NK-92 (cell line): ENCODE data around the gene CPA1.

Source experiments
- DNase-seq: peaks from one replicate; lab custom pipeline; 2025; ENCODE audit not compliant: unreplicated experiment; lab: John Stamatoyannopoulos, UW

The CPA1 gene

DNA sequence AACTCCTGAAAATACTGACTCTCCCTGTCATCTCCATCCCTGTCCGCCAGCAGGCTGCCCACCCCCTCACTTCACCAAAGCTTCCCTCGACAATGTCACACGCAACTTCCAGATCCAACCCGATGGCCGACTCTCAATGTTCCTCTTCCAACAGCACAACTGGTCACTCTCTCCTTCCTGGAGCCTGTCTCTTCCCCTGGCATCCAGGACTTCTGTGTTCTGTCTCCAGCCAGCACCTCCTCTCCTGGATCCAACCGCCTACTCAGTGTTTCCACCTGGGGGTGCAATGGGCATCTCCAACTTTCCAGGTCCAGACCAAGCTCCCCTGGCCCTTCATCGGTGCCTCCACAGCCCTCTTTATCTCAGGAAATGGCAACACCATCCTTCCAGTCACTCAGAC lies 27.1 kb upstream of the CPA1 start:
- no peak for DNase-seq

DNA sequence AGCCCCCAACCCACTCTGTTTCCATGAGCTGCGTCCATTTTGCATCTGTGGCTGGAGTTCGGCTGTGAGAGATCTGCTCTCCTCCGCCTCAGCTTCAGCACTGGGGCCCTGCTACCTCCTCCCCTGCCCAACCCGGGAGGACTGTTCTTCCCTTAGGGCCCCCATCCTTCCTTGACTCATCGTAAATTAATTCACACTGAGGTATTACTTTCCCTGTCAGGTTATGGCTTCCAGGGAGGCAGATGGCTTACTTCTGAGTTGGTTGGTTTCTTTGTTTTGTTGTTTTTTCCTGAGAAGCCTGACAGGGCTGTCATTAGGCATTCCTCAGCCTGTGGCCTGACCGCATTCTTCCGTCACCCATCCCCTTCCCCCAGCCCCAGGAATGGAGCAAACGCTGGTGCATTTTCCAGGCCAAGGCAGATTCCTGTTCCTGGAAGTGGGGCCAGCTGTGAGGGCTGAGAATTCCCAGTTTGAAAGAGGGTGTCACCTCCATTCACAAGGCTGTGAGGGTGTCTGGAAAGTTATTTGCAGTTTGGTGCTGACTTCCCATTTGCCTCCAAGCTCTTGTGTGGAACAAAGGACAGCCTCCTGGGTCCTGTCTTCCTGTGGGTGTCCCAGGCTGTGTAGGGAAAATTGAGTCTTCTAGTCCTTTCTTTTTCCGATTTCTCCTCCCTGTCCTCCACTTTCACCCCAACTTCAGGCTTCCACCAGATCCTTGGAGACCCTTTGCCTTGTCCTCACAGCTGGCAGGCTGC lies 24.0 kb upstream of the CPA1 start:
- no peak for DNase-seq

DNA sequence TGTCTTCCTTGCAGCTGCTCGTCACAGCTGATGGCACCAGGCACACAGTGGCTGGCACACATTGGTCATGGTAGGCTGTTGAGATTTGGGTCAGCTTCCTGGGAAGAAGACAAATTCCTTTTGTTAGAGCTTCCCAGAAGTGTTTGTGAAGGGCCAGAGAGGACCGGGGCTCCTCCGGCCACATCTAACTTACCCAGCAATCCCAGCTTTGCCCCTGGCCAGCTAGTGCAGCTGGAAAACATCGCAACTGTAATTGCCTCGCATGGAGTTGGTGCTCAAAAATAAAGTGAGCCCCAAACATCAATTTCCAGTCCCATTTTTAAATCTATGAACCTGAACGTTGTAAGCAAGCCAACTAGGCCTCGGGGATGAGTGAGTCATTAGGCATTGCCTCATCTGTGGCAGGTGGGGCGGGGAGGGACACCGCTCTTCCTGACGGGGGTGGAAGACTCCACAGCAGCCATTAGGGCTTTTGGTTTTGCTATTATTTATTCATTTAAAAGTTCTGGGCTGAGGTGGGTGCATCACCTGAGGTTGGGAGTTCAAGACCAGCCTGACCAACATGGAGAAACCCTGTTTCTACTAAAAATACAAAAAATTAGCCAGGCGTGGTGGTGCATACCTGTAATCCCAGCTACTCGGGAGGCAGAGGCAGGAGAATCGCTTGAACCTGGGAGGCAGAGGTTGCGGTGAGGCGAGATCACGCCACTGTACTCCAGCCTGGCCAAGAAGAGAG lies 23.2 kb upstream of the CPA1 start:
- DNase-seq: no peak

DNA sequence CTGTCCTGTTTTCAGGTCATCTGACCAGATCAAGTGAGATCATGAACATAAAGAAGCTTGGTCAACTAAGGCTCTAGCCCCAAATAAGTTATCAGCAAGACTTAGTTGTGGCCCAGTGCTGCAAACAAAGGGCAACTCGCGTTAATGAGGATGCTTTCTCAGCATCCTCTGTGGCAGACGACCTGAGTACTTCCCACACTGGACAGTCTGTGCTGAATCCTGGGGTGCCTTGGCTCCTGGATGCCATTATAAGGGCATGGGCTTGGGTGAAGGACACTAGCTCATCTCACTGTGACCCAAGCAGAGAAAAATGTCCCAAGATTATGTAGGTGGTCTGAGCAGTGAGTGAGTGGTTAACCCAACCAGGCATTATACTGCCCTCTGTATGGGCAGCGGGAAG lies 21.8 kb upstream of the CPA1 start:
- no peak for DNase-seq

DNA sequence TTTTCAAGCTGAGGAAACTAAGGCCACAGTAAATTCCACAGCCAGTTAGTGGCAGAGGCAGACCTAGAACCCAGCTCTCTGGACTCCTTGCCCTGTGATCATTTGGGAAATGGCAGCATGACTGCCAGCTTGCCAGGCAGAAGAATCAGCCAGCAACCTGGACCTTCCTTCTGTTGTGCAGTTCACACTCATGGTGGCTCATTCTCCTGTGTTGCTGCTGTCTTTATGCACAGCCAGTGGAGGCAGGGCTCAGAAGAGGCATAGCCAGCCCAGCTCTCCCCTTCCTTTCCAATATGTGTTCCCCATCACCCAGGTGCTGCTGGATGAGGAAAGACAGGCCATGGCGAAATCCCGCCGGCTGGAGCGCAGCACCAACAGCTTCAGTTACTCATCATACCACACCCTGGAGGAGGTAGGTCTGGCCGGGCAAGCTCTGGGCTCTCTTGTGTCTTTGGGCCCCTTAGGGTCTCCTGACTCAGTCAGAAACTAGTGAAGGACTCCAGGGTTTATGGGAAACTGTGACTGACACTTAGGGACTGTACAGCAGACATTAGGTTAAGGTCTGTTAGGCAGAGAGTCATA lies 20.9 kb upstream of the CPA1 start:
- no peak for DNase-seq

DNA sequence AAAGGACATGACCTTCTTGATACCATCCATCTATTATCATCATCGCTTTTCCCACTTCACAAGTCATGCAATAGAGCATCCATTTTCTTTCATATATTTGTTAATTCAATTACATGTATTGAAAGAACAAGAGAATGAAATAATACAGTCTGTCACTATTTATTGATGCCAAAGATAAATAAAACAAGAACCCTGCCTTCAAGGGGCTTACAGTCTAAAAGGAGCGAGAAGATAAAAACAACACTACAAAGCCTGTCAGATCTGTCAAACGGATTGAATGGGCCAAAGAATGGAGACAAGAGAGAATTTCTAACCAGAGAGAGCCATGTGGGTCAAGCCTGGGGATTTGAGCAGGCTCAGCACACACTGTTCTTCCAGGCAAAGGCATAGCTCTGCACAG lies 19.8 kb upstream of the CPA1 start:
- DNase-seq: no peak

DNA sequence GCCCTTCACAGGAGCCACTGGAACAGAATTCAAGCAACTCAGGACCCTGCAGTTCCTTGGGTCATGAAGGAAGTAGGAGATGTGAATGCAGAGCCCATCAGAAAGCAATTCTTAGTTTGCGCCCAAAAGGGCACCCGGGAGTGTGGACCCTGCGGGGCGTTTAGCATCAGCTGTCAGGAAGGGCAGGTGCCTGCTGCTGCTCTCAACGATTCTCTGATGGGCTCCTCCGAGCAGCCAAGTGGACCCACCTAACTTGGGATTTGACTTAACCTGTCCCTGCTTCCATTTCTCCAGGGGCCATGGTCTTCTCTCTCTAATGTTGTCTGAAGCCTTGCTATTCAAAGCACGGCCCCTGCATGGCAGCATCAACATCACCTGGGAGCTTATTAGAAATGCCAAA lies 18.6 kb upstream of the CPA1 start:
- DNase-seq: no peak

DNA sequence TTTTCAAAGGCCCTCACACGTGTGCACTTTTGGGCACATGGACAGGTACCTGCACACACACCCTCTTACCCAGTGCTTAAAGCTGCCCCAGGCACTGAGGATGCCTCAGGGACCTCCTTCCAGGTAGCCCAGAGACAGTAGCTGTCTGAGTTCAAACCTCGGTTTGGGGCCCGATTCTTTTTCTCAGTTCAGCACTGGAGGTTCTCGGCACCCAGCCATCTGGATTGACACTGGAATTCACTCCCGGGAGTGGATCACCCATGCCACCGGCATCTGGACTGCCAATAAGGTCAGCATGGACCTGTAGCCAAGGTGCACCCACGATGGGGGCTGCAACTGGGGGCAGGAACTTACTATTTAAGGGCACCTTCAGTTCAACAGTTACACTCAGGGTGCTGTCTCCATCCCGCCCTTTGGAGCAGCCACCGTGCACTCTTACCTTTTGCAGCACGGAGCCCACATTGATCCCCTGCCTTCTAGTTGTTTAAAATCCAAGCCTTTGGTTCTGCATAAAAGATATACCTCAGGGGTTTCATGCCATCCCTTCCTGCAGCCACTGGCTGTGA lies 18.0 kb upstream of the CPA1 start:
- no peak for DNase-seq

DNA sequence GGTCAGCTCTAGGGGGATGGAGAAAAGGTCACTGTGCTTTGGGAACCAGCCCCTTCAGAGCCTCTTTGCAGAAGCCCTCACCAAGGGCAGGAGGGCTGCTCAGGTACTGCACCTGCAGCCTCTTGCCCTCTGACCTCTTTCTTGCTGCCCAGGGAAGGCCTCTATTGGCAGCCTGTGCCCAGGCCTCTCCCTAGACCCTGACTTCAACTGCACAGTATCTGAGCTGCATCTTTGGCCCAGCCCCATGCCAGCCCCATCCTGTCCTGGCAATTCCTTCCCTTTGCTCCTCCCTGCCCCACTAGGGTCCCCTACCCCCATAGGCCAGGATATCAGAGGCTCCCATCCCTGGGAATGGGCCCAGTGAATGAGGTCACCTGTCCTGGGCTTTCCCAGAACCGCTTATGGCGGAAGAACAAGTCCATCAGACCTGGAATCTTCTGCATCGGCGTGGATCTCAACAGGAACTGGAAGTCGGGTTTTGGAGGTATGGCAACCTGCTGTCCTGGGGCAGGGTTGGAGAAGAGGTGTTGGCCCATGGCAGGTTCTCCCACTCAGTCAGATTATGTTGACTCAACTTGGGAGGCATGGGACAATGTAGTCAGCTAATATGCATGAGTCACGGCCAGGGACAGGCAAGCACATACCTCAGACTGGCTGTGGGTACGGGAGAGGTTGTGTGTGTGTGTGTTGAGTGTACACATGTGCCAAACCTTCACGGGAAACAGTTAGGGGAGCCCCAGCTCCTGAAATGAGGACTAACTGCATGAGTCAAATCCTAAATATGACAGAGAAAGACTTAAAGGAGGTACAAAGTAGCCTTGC lies 17.1 kb upstream of the CPA1 start:
- no peak for DNase-seq

DNA sequence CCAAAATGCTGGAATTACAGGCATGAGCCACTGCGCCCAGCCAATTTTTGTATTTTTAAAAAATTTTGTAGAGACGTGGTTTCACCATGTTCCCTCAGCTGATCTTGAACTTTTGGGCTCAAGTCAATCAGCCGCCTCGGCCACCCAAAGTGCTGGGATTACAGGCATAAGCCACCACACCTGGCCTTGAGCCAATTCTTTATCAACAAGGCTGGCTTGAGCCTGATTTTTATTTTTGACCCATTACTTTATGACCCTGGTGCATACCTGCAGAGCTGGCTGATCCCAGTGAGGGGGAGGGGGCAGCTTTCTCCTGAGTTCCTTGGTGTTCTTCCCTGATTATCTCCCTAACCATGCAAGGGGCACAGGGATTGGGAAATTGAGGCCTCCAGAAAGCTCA lies 15.8 kb upstream of the CPA1 start:
- no peak for DNase-seq

DNA sequence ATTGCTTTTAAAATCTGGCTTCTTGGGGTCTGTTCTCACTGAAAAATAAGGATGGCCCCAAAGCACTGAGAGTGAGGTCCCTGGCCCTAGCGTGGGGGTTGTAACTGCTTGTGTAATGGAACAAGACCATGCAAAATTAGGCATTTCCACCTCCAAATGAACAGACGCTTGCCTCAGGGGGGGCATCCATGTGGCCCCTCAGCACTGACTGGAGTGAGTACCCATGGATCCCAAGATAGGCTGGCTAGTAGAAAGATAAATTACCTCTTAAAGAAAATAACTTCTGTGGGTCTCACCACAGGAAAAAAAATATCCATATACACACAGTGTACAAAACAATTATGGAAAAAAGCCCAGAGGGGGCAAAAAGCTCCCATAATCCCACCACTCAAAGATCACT lies 15.2 kb upstream of the CPA1 start:
- no peak for DNase-seq

DNA sequence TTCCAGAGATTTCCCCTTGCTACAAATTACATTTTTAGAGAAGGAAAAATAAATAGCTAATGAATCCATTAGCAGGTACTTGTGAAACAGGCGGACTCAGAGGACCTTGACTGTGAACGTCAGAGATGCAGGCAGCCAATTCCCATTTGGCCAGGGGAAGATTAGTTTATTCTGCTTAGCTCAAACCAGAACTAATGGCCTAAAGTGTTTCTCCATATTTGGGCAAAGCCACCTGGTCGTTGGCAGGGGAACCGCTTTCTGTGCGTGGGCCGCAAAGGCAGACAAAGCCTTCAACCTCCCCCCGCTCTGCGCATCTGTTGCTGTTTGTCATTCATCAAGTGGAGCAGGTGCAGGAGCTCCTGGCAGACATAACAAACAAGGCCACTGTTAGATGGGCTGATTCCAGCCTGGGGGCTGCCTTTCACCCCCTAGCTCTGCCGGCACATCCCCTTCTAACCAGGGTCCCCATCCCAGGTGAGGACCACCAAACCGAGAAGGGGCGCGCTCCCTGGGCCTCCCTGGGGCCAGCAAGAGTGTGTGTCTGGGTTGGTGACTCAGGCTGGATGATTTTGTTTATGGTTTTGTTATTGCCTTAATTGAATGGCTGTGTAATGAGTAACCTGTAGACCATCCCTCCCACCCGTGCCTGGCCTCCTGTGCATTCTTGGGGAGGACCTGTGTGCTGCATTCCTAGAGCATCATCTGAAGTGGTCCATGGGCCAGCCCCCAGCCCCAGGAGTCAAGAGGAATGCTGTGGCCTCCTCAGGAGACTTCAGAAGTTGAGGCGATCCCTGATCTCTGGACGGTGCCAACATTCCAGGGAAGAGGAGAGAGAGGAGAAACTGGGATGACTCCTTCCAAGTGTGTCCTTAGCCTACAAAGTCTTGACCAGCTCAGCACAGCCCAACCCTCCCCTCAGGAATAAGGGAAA lies 14.5 kb upstream of the CPA1 start:
- DNase-seq: no peak

DNA sequence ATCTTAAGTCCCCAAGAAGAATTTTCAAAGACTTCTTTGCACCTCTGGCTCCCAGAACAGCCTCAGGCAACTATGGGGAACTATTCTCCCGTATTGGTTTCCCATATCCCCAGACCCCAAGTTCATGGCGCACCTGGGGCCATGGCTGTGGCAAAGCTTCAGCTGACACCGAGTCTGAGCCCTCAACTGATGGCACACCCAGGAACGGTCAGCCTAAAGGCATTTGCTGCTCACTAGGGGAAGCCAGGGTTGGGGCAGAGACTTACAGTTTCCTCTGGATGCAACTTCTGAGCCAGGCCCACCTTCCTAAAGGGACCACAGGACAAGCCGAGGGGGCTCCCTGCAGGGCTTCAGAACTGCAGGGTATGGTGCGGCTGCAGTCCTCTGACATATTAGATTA lies 13.7 kb upstream of the CPA1 start:
- no peak for DNase-seq

DNA sequence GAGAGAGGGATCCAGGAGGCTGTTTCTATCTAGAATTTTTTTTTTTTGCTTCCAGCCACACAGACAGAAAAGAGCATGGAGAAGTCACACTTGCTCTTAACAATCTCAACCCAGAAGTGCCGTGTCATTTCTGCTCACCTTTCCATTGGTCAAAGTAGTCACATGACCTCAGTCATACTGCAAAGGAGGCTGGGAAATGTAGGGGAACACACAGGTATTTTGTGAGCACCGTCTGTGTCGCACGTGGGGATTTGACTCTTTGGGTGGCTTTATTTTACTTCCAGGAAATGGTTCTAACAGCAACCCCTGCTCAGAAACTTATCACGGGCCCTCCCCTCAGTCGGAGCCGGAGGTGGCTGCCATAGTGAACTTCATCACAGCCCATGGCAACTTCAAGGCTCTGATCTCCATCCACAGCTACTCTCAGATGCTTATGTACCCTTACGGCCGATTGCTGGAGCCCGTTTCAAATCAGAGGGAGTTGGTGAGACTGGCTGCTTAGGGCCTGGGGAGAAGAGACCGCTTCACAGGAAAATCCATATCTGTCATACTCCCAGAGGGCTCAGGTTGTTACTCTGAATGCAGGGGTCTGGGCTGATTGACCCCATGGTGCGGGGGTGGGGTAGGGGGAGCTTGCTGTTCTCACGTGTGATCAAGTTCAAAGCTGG lies 13.1 kb upstream of the CPA1 start:
- no peak for DNase-seq

DNA sequence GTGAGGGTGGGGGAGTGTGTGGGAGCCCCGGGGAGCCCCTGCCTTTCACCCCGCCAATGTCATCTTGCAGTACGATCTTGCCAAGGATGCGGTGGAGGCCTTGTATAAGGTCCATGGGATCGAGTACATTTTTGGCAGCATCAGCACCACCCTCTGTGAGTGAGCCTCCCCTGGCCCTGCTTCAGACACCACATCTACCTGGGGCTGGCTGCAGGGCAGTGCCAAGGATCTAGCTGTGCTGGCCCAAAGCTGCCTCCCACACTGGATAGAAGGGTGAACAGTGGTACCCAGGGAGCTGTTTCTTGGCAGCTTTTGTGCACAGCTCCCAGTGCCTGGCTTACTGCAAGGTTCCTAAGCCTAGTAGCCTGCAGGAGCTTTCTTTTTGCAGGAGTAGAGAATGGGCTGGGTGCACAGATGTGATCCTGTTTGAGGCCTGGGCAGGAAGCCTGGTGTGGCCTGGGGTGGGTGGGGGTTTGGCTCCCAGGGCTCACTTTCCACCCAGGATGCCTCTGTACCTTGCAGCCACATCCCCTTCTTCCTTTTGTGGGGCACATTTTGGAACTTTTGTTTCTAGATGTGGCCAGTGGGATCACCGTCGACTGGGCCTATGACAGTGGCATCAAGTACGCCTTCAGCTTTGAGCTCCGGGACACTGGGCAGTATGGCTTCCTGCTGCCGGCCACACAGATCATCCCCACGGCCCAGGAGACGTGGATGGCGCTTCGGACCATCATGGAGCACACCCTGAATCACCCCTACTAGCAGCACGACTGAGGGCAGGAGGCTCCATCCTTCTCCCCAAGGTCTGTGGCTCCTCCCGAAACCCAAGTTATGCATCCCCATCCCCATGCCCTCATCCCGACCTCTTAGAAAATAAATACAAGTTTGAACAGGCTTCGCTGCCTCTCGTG lies 12.2 kb upstream of the CPA1 start:
- no peak for DNase-seq

DNA sequence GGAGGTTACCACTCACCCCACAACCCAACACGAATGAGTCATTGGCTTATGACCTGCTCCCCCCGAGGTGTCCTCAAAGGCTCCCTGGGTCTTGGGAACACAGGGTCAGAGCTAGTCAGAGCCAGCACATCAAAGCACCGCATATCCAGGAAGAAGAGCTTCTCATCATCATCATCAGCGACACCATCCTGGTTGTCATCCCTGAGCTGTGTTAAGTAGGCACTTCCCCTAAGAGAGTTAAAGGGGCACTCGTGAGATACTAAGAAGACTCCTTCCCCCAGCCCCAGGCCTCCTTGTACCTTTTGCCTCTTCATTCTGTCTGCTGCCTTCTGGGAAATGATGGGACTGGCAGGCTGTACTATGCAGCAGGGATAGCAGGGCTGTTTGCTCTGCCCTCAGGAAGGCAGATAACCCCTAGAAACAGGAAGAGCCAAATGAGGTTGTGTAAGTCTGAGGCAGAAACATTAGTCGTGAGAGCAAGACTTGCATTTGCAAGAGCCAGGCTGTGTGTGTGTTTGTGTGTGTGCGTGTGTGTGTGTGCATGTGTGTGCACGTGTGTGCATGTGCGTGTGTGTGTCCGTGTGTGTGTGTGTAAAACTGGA lies 11.1 kb upstream of the CPA1 start:
- no peak for DNase-seq

DNA sequence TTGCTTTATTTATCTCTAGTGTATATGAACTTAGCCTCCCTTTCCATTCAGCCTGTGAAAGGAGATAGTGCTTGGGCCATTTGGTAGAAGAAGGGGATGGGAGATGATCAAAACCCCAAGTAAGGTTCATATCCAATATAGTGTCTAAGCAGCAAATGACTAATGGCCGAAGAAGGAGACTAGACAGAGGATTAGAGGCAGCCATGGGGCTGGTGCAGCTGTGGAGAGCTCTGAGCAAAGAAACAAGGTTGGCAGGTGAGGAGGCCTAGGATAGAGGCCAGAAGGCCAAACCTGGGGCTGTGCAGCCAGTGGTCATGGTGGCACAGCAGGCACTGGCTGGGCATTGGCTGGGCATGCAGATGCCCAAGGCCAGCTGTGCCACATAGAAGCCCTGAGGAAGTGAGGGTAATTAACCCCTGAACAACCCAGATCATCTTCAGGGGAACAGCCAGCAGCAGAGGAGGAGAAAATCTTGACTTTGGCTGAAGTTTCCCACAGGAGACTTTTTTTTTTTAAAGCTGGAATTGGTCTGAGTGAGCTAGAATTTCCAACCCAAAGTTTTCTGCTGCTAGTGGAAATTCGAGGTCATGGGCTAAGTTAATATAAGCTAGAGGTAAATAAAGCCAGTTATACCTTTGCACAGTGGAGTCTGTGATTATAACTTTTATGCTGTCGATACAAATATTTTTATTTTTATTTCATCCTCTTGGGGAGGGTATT lies 10.3 kb upstream of the CPA1 start:
- no peak for DNase-seq

DNA sequence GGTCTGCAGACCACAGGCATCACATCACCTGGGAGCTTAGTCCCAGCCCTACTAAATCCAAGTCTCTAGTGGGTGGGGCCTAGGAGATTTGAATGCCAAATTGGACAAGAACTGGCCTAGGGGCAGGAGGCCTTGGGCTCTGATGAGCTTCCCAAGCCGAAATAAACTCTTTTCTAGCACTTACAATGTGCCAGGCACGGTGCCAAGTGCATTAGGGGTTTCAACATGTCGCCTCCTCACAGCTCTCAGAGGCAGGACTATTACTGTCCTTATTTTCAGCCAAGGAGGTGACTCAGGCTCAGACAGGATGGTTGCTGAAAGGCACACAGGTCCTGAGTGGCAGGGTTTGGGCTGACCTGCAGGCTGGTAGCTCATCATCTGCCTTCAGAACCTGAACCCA lies 9.2 kb upstream of the CPA1 start:
- no peak for DNase-seq
